OCI-LY7 (cell line): ENCODE results near the gene LILRB3. TPM values are rescaled to one million over a fixed set of nuclear protein-coding genes. Genes with fewer than 3 reads are reported as not detected.

Source experiments
- BruUV-seq: library from RNA; stranded (reverse); fragments of 400-500 nt; replicated peaks from 2 replicates; lab custom pipeline; 2021; lab: Mats Ljungman, UMichigan
- CTCF ChIA-PET: fragments of 300-600 bp; sonication (Branson Sonifier 250); formaldehyde crosslinking; loops from one replicate; lab custom pipeline; 2022; ENCODE audit warnings: antibody characterized with exemption; ENCODE audit not compliant: unreplicated experiment; lab: Charles Lee
- POLR2A ChIA-PET: fragments of 300-600 bp; sonication (Branson Sonifier 250); formaldehyde crosslinking; loops from one replicate; lab custom pipeline; 2022; ENCODE audit warnings: antibody characterized with exemption; lab: Charles Lee
- DNase-seq: peaks from one replicate; pipeline ENCODE4 v3.0.0-alpha.2; 2015; ENCODE audit warnings: low spot score
- H2AFZ ChIP-seq: fragments of 200-600 bp; sonication (generic), shearing (Covaris generic); 2 replicates; pipeline ENCODE4 v1.6.1; 2014; ENCODE audit warnings: mild to moderate bottlenecking, antibody characterized with exemption, low read length, moderate library complexity
- H3K27ac ChIP-seq: fragments of 200-600 bp; sonication (generic); 2 replicates; pipeline ENCODE4 v1.5.1; 2014; ENCODE audit warnings: mixed run types, low read depth, mild to moderate bottlenecking, moderate library complexity, low read length, inconsistent platforms; ENCODE audit not compliant: poor library complexity, severe bottlenecking
- H3K36me3 ChIP-seq: fragments of 200-600 bp; sonication (generic); 2 replicates; pipeline ENCODE4 v1.6.1; 2014; ENCODE audit warnings: mild to moderate bottlenecking, antibody characterized with exemption, low read length, moderate library complexity, mixed read lengths; ENCODE audit not compliant: insufficient read depth
- H3K4me1 ChIP-seq: fragments of 200-600 bp; sonication (generic); 2 replicates; pipeline ENCODE4 v1.5.1; 2014; ENCODE audit warnings: mild to moderate bottlenecking, low read length; ENCODE audit not compliant: insufficient read depth, poor library complexity, severe bottlenecking
- H3K4me2 ChIP-seq: fragments of 200-600 bp; sonication (generic); 2 replicates; pipeline ENCODE4 v1.6.1; 2014; ENCODE audit warnings: mild to moderate bottlenecking, low read length
- H3K4me3 ChIP-seq: fragments of 200-600 bp; sonication (generic); 2 replicates; pipeline ENCODE4 v1.5.1; 2014; ENCODE audit warnings: mild to moderate bottlenecking, low read depth, low read length; ENCODE audit not compliant: poor library complexity, severe bottlenecking
- H3K79me2 ChIP-seq: fragments of 200-600 bp; sonication (generic); 2 replicates; pipeline ENCODE4 v1.6.1; 2016; ENCODE audit warnings: low read depth, mild to moderate bottlenecking, low read length, moderate library complexity, mixed read lengths; ENCODE audit not compliant: insufficient read depth
- H3K9me2 ChIP-seq: fragments of 200-600 bp; sonication (generic); 2 replicates; pipeline ENCODE4 v1.6.1; 2016; ENCODE audit warnings: mild to moderate bottlenecking, low read length, mixed read lengths; ENCODE audit not compliant: insufficient read depth
- H3K9me3 ChIP-seq: fragments of 200-600 bp; sonication (generic); 2 replicates; pipeline ENCODE4 v1.6.1; 2014; ENCODE audit warnings: mild to moderate bottlenecking, mixed run types, low read length, mixed read lengths
- H4K20me1 ChIP-seq: fragments of 200-600 bp; sonication (generic); 2 replicates; pipeline ENCODE4 v1.6.1; 2014; ENCODE audit warnings: mild to moderate bottlenecking, antibody characterized with exemption, low read length, moderate library complexity, mixed read lengths; ENCODE audit not compliant: insufficient read depth
- CTCF ChIP-seq: fragments of 200-600 bp; sonication (generic); conservative IDR thresholded peaks from 2 replicates; pipeline ENCODE4 v1.5.1; 2014; ENCODE audit warnings: mild to moderate bottlenecking, antibody characterized with exemption, low read length, moderate library complexity, mixed read lengths
- EZH2phosphoT487 ChIP-seq: fragments of 200-600 bp; sonication (generic); IDR thresholded peaks from 2 replicates; pipeline ENCODE4 v1.6.1; 2018; ENCODE audit warnings: low read depth, borderline replicate concordance, mild to moderate bottlenecking, mixed run types, antibody characterized with exemption, low read length, moderate library complexity, mixed read lengths
- intact Hi-C: fragments of 100-400 bp; cut with micrococcal nuclease; formaldehyde crosslinking; loops from one replicate; pipeline ENCODE4 v1.10.0; 2022; ENCODE audit not compliant: unreplicated experiment
- small RNA-seq: library from RNA; depleted of rRNA; stranded (forward); fragments of <200 nt; gene quantifications from one replicate; pipeline ENCODE3, GENCODE V24; 2014
- total RNA-seq, 2 experiments: library from RNA; depleted of rRNA in 1 of 2; stranded (reverse); fragments of >200 nt in 1 of 2; shearing (Covaris generic) in 1 of 2; gene quantifications; 2 replicates each; pipeline ENCODE4 v1.2.3, GENCODE V29; 2014 to 2022

LILRB3 gene
- total RNA-seq, 2 experiments from 2014 or later, result not detected

GRCh38 chr19:54168174-54168917, 54.5 kb downstream of the LILRB3 start:
- no peaks in the 10 kb centered on the region for H3K79me2 ChIP-seq
- CTCF ChIA-PET, result no interaction called here
- H3K9me3 ChIP-seq, result no peaks in the 10 kb centered on the region
- TF ChIP-seq EZH2phosphoT487 (no peak), CTCF (peak; percentile 80)
- H3K36me3 ChIP-seq, result no peaks in the 10 kb centered on the region
- POLR2A ChIA-PET, result no interaction called here
- DNase-seq, result peak; percentile 84
- H3K9me2 ChIP-seq, result no peaks in the 10 kb centered on the region
- H3K4me3 ChIP-seq, result no peak overlapping the region
- H3K4me1 ChIP-seq, result peaks cover 10% of the 10 kb centered on the region
- H4K20me1 ChIP-seq, result no peaks in the 10 kb centered on the region
- H2AFZ ChIP-seq, result no peak overlapping the region
- peak overlapping the region; percentile 57 for H3K4me2 ChIP-seq
- BruUV-seq, result no TSS peak
- no peak overlapping the region for H3K27ac ChIP-seq
- intact Hi-C loops, result loop anchor here (1.0 kb wide), 1 partner anchor 63 kb away; no protein-coding TSS in a partner anchor

Small RNA genes within 50 kb of the gene (small RNA-seq; reads per million reads assigned to genes)
- gene RNU6-1307P, result not detected

Other genes starting within 250 kb of the LILRB3 start
- 4.9 and 5.9 TPM in 2 replicates for gene CACNG6, start 231.4 kb downstream of the LILRB3 start, total RNA-seq (2014; rRNA removed; shearing (Covaris generic))
- gene CACNG6, start 231.4 kb downstream of the LILRB3 start, total RNA-seq (2022), result 1.2 and 1.8 TPM in 2 replicates
- gene VSTM1, start 159.1 kb downstream of the LILRB3 start, total RNA-seq (2014; rRNA removed; shearing (Covaris generic)), result not detected in 2 replicates
- not detected in 2 replicates for gene VSTM1, start 159.1 kb downstream of the LILRB3 start, total RNA-seq (2022)
- not detected in 2 replicates for gene TARM1, start 141.6 kb downstream of the LILRB3 start, total RNA-seq (2014; rRNA removed; shearing (Covaris generic))
- not detected in 2 replicates for gene TARM1, start 141.6 kb downstream of the LILRB3 start, total RNA-seq (2022)
- 0.15 and 0.32 TPM in 2 replicates for gene OSCAR, start 122.2 kb downstream of the LILRB3 start, total RNA-seq (2014; rRNA removed; shearing (Covaris generic))
- 0.39 TPM in 1 of 2 replicates, not detected in the other for gene OSCAR, start 122.2 kb downstream of the LILRB3 start, total RNA-seq (2022)
- 32.0 and 92.4 TPM in 2 replicates for gene NDUFA3, start 120.2 kb downstream of the LILRB3 start, total RNA-seq (2014; rRNA removed; shearing (Covaris generic))
- gene NDUFA3, start 120.2 kb downstream of the LILRB3 start, total RNA-seq (2022), result 86.3 and 98.2 TPM in 2 replicates
- gene TFPT, start 107.3 kb downstream of the LILRB3 start, total RNA-seq (2014; rRNA removed; shearing (Covaris generic)), result 17.2 and 30.1 TPM in 2 replicates
- 17.4 and 20.2 TPM in 2 replicates for gene TFPT, start 107.3 kb downstream of the LILRB3 start, total RNA-seq (2022)
- gene PRPF31, start 107.3 kb downstream of the LILRB3 start, total RNA-seq (2014; rRNA removed; shearing (Covaris generic)), result 50.9 and 53.0 TPM in 2 replicates
- 47.3 and 47.8 TPM in 2 replicates for gene PRPF31, start 107.3 kb downstream of the LILRB3 start, total RNA-seq (2022)
- gene CNOT3, start 85.2 kb downstream of the LILRB3 start, total RNA-seq (2014; rRNA removed; shearing (Covaris generic)), result 15.2 and 18.4 TPM in 2 replicates
- 54.8 and 65.1 TPM in 2 replicates for gene CNOT3, start 85.2 kb downstream of the LILRB3 start, total RNA-seq (2022)
- 8.0 TPM in 2 replicates for gene LENG1, start 63.3 kb downstream of the LILRB3 start, total RNA-seq (2014; rRNA removed; shearing (Covaris generic))
- gene LENG1, start 63.3 kb downstream of the LILRB3 start, total RNA-seq (2022), result 4.7 and 5.1 TPM in 2 replicates
- not detected in 2 replicates for gene TMC4, start 49.8 kb downstream of the LILRB3 start, total RNA-seq (2014; rRNA removed; shearing (Covaris generic))
- not detected in 2 replicates for gene TMC4, start 49.8 kb downstream of the LILRB3 start, total RNA-seq (2022)
- 15.6 and 18.1 TPM in 2 replicates for gene MBOAT7, start 33.4 kb downstream of the LILRB3 start, total RNA-seq (2014; rRNA removed; shearing (Covaris generic))
- 25.0 and 30.2 TPM in 2 replicates for gene MBOAT7, start 33.4 kb downstream of the LILRB3 start, total RNA-seq (2022)
- 19.3 and 23.6 TPM in 2 replicates for gene TSEN34, start 31.7 kb downstream of the LILRB3 start, total RNA-seq (2014; rRNA removed; shearing (Covaris generic))
- 15.3 and 16.7 TPM in 2 replicates for gene TSEN34, start 31.7 kb downstream of the LILRB3 start, total RNA-seq (2022)
- gene RPS9, start 22.1 kb downstream of the LILRB3 start, total RNA-seq (2014; rRNA removed; shearing (Covaris generic)), result 4,033 and 5,482 TPM in 2 replicates
- 1,267 and 1,285 TPM in 2 replicates for gene RPS9, start 22.1 kb downstream of the LILRB3 start, total RNA-seq (2022)
- not detected in 2 replicates for gene LILRA6, start 19.8 kb upstream of the LILRB3 start, total RNA-seq (2014; rRNA removed; shearing (Covaris generic))
- gene LILRA6, start 19.8 kb upstream of the LILRB3 start, total RNA-seq (2022), result not detected in 2 replicates
- not detected in 2 replicates for gene LILRB5, start 34.3 kb upstream of the LILRB3 start, total RNA-seq (2014; rRNA removed; shearing (Covaris generic))
- gene LILRB5, start 34.3 kb upstream of the LILRB3 start, total RNA-seq (2022), result not detected in 2 replicates
- gene LILRB2, start 58.1 kb upstream of the LILRB3 start, total RNA-seq (2014; rRNA removed; shearing (Covaris generic)), result not detected in 2 replicates
- not detected in 2 replicates for gene LILRB2, start 58.1 kb upstream of the LILRB3 start, total RNA-seq (2022)
- gene LILRA5, start 90.2 kb upstream of the LILRB3 start, total RNA-seq (2014; rRNA removed; shearing (Covaris generic)), result not detected in 2 replicates
- gene LILRA5, start 90.2 kb upstream of the LILRB3 start, total RNA-seq (2022), result not detected in 2 replicates
- gene LILRA4, start 116.2 kb upstream of the LILRB3 start, total RNA-seq (2014; rRNA removed; shearing (Covaris generic)), result not detected in 2 replicates
- not detected in 2 replicates for gene LILRA4, start 116.2 kb upstream of the LILRB3 start, total RNA-seq (2022)
- not detected in 2 replicates for gene LAIR1, start 141.9 kb upstream of the LILRB3 start, total RNA-seq (2014; rRNA removed; shearing (Covaris generic))
- gene LAIR1, start 141.9 kb upstream of the LILRB3 start, total RNA-seq (2022), result 3.9 and 4.3 TPM in 2 replicates
- gene TTYH1, start 192.5 kb upstream of the LILRB3 start, total RNA-seq (2014; rRNA removed; shearing (Covaris generic)), result not detected in 2 replicates
- 0.53 TPM in 1 of 2 replicates, not detected in the other for gene TTYH1, start 192.5 kb upstream of the LILRB3 start, total RNA-seq (2022)
- gene LENG8, start 226.2 kb upstream of the LILRB3 start, total RNA-seq (2014; rRNA removed; shearing (Covaris generic)), result 55.7 and 63.2 TPM in 2 replicates
- gene LENG8, start 226.2 kb upstream of the LILRB3 start, total RNA-seq (2022), result 137 and 170 TPM in 2 replicates
- 4.1 and 6.0 TPM in 2 replicates for gene LENG9, start 240.8 kb upstream of the LILRB3 start, total RNA-seq (2014; rRNA removed; shearing (Covaris generic))
- 1.8 and 3.6 TPM in 2 replicates for gene LENG9, start 240.8 kb upstream of the LILRB3 start, total RNA-seq (2022)